ENCODE results near the gene PCOLCE2. TPM values are rescaled to one million over a fixed set of nuclear protein-coding genes. Genes with fewer than 3 reads are reported as not detected.

The PCOLCE2 gene
- total and polyA plus RNA-seq, 2 of the 8 experiments (the other 6 are each of a cell fraction or from before 2014, with no cell fraction given), result 11.1 to 12.6 TPM

DNA sequence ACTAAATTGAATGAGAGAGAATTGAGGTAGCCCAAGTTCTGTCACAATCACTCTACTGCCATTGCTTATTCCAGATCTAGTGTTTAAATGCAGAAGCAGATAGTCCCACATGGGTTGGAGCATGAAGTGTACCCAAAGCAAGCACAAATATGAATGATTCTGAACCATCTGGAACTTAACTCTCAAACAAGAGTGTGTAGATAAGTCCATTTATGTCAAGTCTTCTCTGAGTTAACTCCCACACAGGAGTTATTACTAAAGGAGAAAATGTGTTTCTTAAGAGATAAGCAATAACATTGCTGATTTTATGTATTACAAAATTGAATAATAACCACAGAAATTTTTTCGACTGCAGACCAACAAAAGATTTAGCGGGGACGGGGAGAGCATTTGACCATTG is 41.0 kb upstream of the PCOLCE2 start:
- Histone ChIP-seq H3K14ac (ENCODE audit: insufficient read length) (no peak overlapping the region), H4K91ac (replicated peaks; ENCODE audit: insufficient read length, low read length) (no peak overlapping the region), H3K56ac (replicated peaks; ENCODE audit: insufficient read length, low read depth, low read length) (no peak overlapping the region), H2BK15ac (ENCODE audit: low read length) (no peak overlapping the region), H3K36me3 (ENCODE audit: control insufficient read depth in 2 of 4, insufficient read depth in 4 of 4, low read length in 3 of 4) (no peaks in the 10 kb centered on the region), H3K18ac (ENCODE audit: extremely low read depth, low read length) (no peak overlapping the region), H2AK5ac (ENCODE audit: low read depth, low read length) (no peak overlapping the region), H4K8ac (ENCODE audit: extremely low read depth, insufficient read depth, low read length) (no peak overlapping the region), H2BK5ac (ENCODE audit: low read depth, low read length) (no peak overlapping the region), H2AFZ (ENCODE audit: low read length) (no peak overlapping the region), H2BK20ac (ENCODE audit: low read length) (no peak overlapping the region), H3K27ac (ENCODE audit: low read depth, low read length) (no peak overlapping the region), H3K27me3 (replicated peaks in 1 of 4; ENCODE audit: control insufficient read depth in 3 of 4, extremely low read depth in 1 of 4, insufficient read depth in 3 of 4, low read length in 3 of 4) (no peaks in the 10 kb centered on the region), H3K23ac (ENCODE audit: insufficient read length) (no peak overlapping the region), H3K79me2 (ENCODE audit: control insufficient read depth in 1 of 2, insufficient read depth in 2 of 2, low read length in 2 of 2) (no peaks in the 10 kb centered on the region), H3K4me3 (ENCODE audit: extremely low read depth in 1 of 4, insufficient read depth in 2 of 4, low read depth in 3 of 4, low read length in 4 of 4) (no peak overlapping the region), H2BK120ac (replicated peaks; ENCODE audit: low read depth, low read length) (no peak overlapping the region), H3K4ac (replicated peaks; ENCODE audit: insufficient read length, low read depth, low read length) (no peak overlapping the region), H3K4me1 (replicated peaks in 1 of 4; ENCODE audit: control insufficient read depth in 3 of 4, insufficient read depth in 4 of 4, low read length in 3 of 4) (no peaks in the 10 kb centered on the region), H3K23me2 (ENCODE audit: low read depth, low read length) (no peaks in the 10 kb centered on the region), H4K20me1 (replicated peaks in 1 of 2; ENCODE audit: control insufficient read depth in 1 of 2, insufficient read depth in 2 of 2, low read length in 2 of 2) (no peaks in the 10 kb centered on the region), H3K9ac (replicated peaks in 1 of 4; ENCODE audit: extremely low read depth in 1 of 4, low read depth in 3 of 4, low read length in 3 of 4) (no peak overlapping the region), H2BK12ac (ENCODE audit: low read depth, low read length) (no peak overlapping the region), H3K4me2 (ENCODE audit: insufficient read depth in 1 of 2, low read depth in 2 of 2, low read length in 2 of 2) (no peak overlapping the region), H4K5ac (ENCODE audit: insufficient read length, low read depth, low read length) (no peak overlapping the region), H3K9me3 (ENCODE audit: insufficient read depth in 2 of 2, low read depth in 1 of 2, low read length in 1 of 2) (no peaks in the 10 kb centered on the region), H3K79me1 (ENCODE audit: low read depth, low read length) (no peaks in the 10 kb centered on the region)
- POLR2A ChIA-PET (ENCODE audit: partially characterized antibody), result interaction anchor here (1.2 to 1.5 kb wide), 2 partner anchors 17 to 71 kb away, joined by 3 read pairs; partner anchors contain the start of gene U2SURP
- TF ChIP-seq SIN3A (conservative IDR thresholded peaks at IDR 0.05 in 1 of 2, IDR thresholded peaks at IDR 0.05 in 1 of 2; ENCODE audit: low read depth in 1 of 2, low read length in 2 of 2) (no peak), CHD1 (IDR thresholded peaks at IDR 0.05; ENCODE audit: low read depth, low read length) (no peak), CBX8 (IDR thresholded peaks at IDR 0.05; ENCODE audit: borderline replicate concordance, low read depth, low read length) (no peak)
- FAIRE-seq (no peak), DNase-seq (ENCODE audit: low read depth in 1 of 2, low spot score in 2 of 2) (no peak)
- CTCF ChIA-PET (ENCODE audit: partially characterized antibody), result interaction anchor here (0.7 to 6.7 kb wide), 12 partner anchors 10 to 116 kb away, joined by 3 to 51 read pairs (median 12); no protein-coding TSS in a partner anchor
- WGBS, 2 experiments (ENCODE audit: extremely low coverage in 1 of 2, insufficient coverage in 1 of 2, insufficient read length in 1 of 2, insufficient replicate concordance in 2 of 2, low coverage in 1 of 2, low lambda C conversion rate in 2 of 2, missing lambda C conversion rate in 1 of 2), result 86% methylated on average over 3 of the region's 3 CpGs; no CpG with 5 or more reads in 1 of the 2 experiments

All from H1 (cell line).